SK-N-SH (cell line): ENCODE results near the gene SDSL. TPM values are rescaled to one million over a fixed set of nuclear protein-coding genes. Genes with fewer than 3 reads are reported as not detected.

Experiments used
- CTCF ChIA-PET: fragments of 300-600, 350-600 bp; formaldehyde crosslinking; extraction: SDS; loops from one replicate; lab custom pipeline; 2021; lab: Yijun Ruan, JAX
- POLR2A ChIA-PET: fragments of 350-600 bp; sonication (Branson Sonifier 250); formaldehyde crosslinking; extraction: SDS; loops from one replicate; lab custom pipeline; 2020; ENCODE audit warnings: antibody characterized with exemption, inconsistent platforms; lab: Yijun Ruan, JAX
- DNase-seq: peaks from one replicate; pipeline ENCODE4 v3.0.0; 2012
- H2AFZ ChIP-seq: fragments of 200-600 bp; sonication (generic); 2 replicates; pipeline ENCODE4 v1.8.1; 2016; ENCODE audit warnings: antibody characterized with exemption, mild to moderate bottlenecking, low read depth
- H3F3A ChIP-seq: fragments of 200-600 bp; sonication (generic); replicated peaks from 2 replicates; pipeline ENCODE3; 2016; ENCODE audit warnings: antibody characterized with exemption, mild to moderate bottlenecking; ENCODE audit not compliant: insufficient read depth
- H3K27ac ChIP-seq, 2 experiments: fragments of 200-500 bp in 1 of 2; fragments of 200-600 bp in 1 of 2; sonication (Bioruptor generic) in 1 of 2; sonication (generic), shearing (Covaris generic) in 1 of 2; 2 replicates each; pipeline versions ENCODE4 v1.5.1 to v1.6.1; 2014 to 2016; ENCODE audit warnings: low read depth in 2 of 2, inconsistent platforms in 1 of 2, low read length in 1 of 2, mild to moderate bottlenecking in 1 of 2, mixed read lengths in 1 of 2
- H3K27me3 ChIP-seq: fragments of 200-600 bp; sonication (generic), shearing (Covaris generic); 2 replicates; pipeline ENCODE4 v1.6.1; 2016; ENCODE audit warnings: mixed run types; ENCODE audit not compliant: insufficient read depth
- H3K36me3 ChIP-seq, 2 experiments: fragments of 200-500 bp in 1 of 2; fragments of 200-600 bp in 1 of 2; sonication (Bioruptor generic) in 1 of 2; sonication (generic) in 1 of 2; replicated peaks in 1 of 2; 2 replicates each; pipeline versions ENCODE3 to v1.5.1; 2014 to 2016; ENCODE audit warnings: low read length in 1 of 2, mild to moderate bottlenecking in 1 of 2; ENCODE audit not compliant: insufficient read depth in 2 of 2, control insufficient read depth in 1 of 2
- H3K4me1 ChIP-seq, 2 experiments: fragments of 200-500 bp in 1 of 2; fragments of 200-600 bp in 1 of 2; sonication (Bioruptor generic) in 1 of 2; sonication (generic), shearing (Covaris generic) in 1 of 2; 2 replicates each; pipeline versions ENCODE4 v1.5.1 to v1.6.1; 2014 to 2016; ENCODE audit warnings: low read depth in 1 of 2, low read length in 1 of 2, mixed run types in 1 of 2; ENCODE audit not compliant: insufficient read depth in 2 of 2, control insufficient read depth in 1 of 2
- H3K4me2 ChIP-seq: fragments of 200-600 bp; sonication (generic), shearing (Covaris generic); 2 replicates; pipeline ENCODE4 v1.6.1; 2017; ENCODE audit warnings: mixed run types
- H3K4me3 ChIP-seq, 2 experiments: fragments of 200-500 bp in 1 of 2; fragments of 200-600 bp in 1 of 2; sonication (Bioruptor generic) in 1 of 2; sonication (generic), shearing (Covaris generic) in 1 of 2; 2 replicates each; pipeline versions ENCODE4 v1.5.1 to v1.8.1; 2014 to 2016; ENCODE audit warnings: low read depth in 2 of 2, inconsistent platforms in 1 of 2, low read length in 1 of 2, mild to moderate bottlenecking in 1 of 2, mixed read lengths in 1 of 2, moderate library complexity in 1 of 2
- H3K79me2 ChIP-seq: fragments of 200-600 bp; sonication (generic); 2 replicates; pipeline ENCODE4 v1.8.1; 2017; ENCODE audit warnings: mild to moderate bottlenecking; ENCODE audit not compliant: insufficient read depth
- H3K9ac ChIP-seq: fragments of 200-600 bp; sonication (generic); 2 replicates; pipeline ENCODE4 v1.6.1; 2017; ENCODE audit warnings: mixed run types
- H3K9me2 ChIP-seq: fragments of 200-600 bp; sonication (generic); 2 replicates; pipeline ENCODE4 v1.6.1; 2017; ENCODE audit warnings: mixed run types
- H3K9me3 ChIP-seq: fragments of 200-600 bp; sonication (generic); 2 replicates; pipeline ENCODE4 v1.6.1; 2017; ENCODE audit warnings: mixed run types, mild to moderate bottlenecking, moderate library complexity
- H4K20me1 ChIP-seq: fragments of 200-600 bp; sonication (generic); 2 replicates; pipeline ENCODE4 v1.6.1; 2017; ENCODE audit warnings: mild to moderate bottlenecking, mixed run types; ENCODE audit not compliant: insufficient read depth
- CHD2 ChIP-seq: fragments of 150-350 bp; IDR thresholded peaks from 2 replicates; pipeline ENCODE4 v1.6.1; 2018; ENCODE audit warnings: low read length; ENCODE audit not compliant: partially characterized antibody
- ELF1 ChIP-seq: IDR thresholded peaks from 2 replicates; pipeline ENCODE4 v1.4.0; 2012
- GATA2 ChIP-seq: sonication (generic); formaldehyde crosslinking; IDR thresholded peaks from 2 replicates; pipeline ENCODE4 v1.5.0; 2020; ENCODE audit warnings: mild to moderate bottlenecking, missing genetic modification reagents
- JUND ChIP-seq: IDR thresholded peaks from 2 replicates; pipeline ENCODE4 v1.4.0; 2012
- MAX ChIP-seq: IDR thresholded peaks from 2 replicates; pipeline ENCODE4 v1.4.0; 2012; ENCODE audit warnings: low read depth
- MEF2A ChIP-seq: IDR thresholded peaks from 2 replicates; pipeline ENCODE4 v1.4.0; 2012; ENCODE audit warnings: low read depth, borderline replicate concordance
- NFIC ChIP-seq: IDR thresholded peaks from 2 replicates; pipeline ENCODE4 v1.4.0; 2012; ENCODE audit warnings: borderline replicate concordance
- RCOR1 ChIP-seq: fragments of 150-350 bp; IDR thresholded peaks from 2 replicates; pipeline ENCODE4 v1.6.1; 2017; ENCODE audit warnings: antibody characterized with exemption, low read length
- REST ChIP-seq: IDR thresholded peaks from 2 replicates; pipeline ENCODE4 v1.6.1; 2012; ENCODE audit warnings: mild to moderate bottlenecking, low read depth, low read length, moderate library complexity
- SIN3A ChIP-seq: IDR thresholded peaks from 2 replicates; pipeline ENCODE4 v1.6.1; 2012; ENCODE audit warnings: low read depth, mild to moderate bottlenecking, low read length, moderate library complexity, borderline replicate concordance
- SMC3 ChIP-seq: IDR thresholded peaks from 2 replicates; pipeline ENCODE4 v1.6.1; 2012; ENCODE audit warnings: low read depth, low read length, improper control_type of control experiment
- TAF1 ChIP-seq: IDR thresholded peaks from 2 replicates; pipeline ENCODE4 v1.6.1; 2012; ENCODE audit warnings: low read depth, mild to moderate bottlenecking, low read length, moderate library complexity, borderline replicate concordance
- TEAD4 ChIP-seq: IDR thresholded peaks from 2 replicates; pipeline ENCODE4 v1.4.0; 2012; ENCODE audit warnings: mild to moderate bottlenecking, borderline replicate concordance; ENCODE audit not compliant: insufficient read depth
- USF1 ChIP-seq: IDR thresholded peaks from 2 replicates; pipeline ENCODE4 v1.4.0; 2012; ENCODE audit warnings: low read depth, borderline replicate concordance
- USF2 ChIP-seq: fragments of 150-350 bp; IDR thresholded peaks from 2 replicates; pipeline ENCODE4 v1.6.1; 2017; ENCODE audit warnings: antibody characterized with exemption, low read length, low read depth, borderline replicate concordance
- YY1 ChIP-seq: IDR thresholded peaks from 2 replicates; pipeline ENCODE4 v1.4.0; 2012; ENCODE audit warnings: low read depth, mild to moderate bottlenecking
- ZBTB33 ChIP-seq: IDR thresholded peaks from 2 replicates; pipeline ENCODE4 v1.4.0; 2012; ENCODE audit warnings: low read depth, borderline replicate concordance
- WGBS: methylation state at CpG from one replicate; pipeline ENCODE4 v1.1.6; 2017; ENCODE audit warnings: low lambda C conversion rate; 5-methylcytosine and 5-hydroxymethylcytosine counted together
- polyA plus RNA-seq, 3 experiments: library from polyadenylated mRNA; depleted of rRNA; stranded (reverse); fragments of >200 nt; gene quantifications; 2 replicates each; pipeline ENCODE4 v1.2.3, GENCODE V29; 2012

SDSL gene
- polyA plus RNA-seq, 1 of the 3 experiments (the other 2 are of a cell fraction) = 33.7 TPM

GRCh38 chr12:113403435-113404415 lies 18.5 kb upstream of the SDSL start, which contains the start of gene SDS:
Gene SDS (minus strand): TSS chr12:113403887. CDS start chr12:113399708, 4,179 bp downstream.
- ChIA-PET CTCF (interaction anchor here (0.8 to 2.2 kb wide), 3 partner anchors 22 to 58 kb away, joined by 3 to 6 read pairs (median 4); no protein-coding TSS in a partner anchor), POLR2A (no interaction called here)
- Histone ChIP-seq H2AFZ (no peak within 1 kb of the TSS), H3K4me3 (no peak within 1 kb of the TSS), H3K79me2 (no peaks in the 10 kb centered on the region), H3K9me3 (no peaks in the 10 kb centered on the region), H3K36me3 (no peaks in the 10 kb centered on the region), H3K4me2 (no peak within 1 kb of the TSS), H3K27me3 (no peaks in the 10 kb centered on the region), H3K4me1 (no peaks in the 10 kb centered on the region; a peak in 1 of 4 replicates), H3F3A (no peaks in the 10 kb centered on the region), H3K9ac (no peak within 1 kb of the TSS), H3K9me2 (no peaks in the 10 kb centered on the region), H3K27ac (no peak within 1 kb of the TSS), H4K20me1 (no peaks in the 10 kb centered on the region)
- peak; percentile 63 for DNase-seq
- 59% methylated on average over 14 of the region's 14 CpGs for WGBS
- TF ChIP-seq ZBTB33 (no peak), TAF1 (no peak), MEF2A (no peak), YY1 (no peak), ELF1 (no peak), NFIC (no peak; the same call in 1 of the 2 replicates), CHD2 (no peak), SIN3A (no peak), TEAD4 (no peak), MAX (no peak), RCOR1 (no peak), USF1 (no peak)

- no peak overlapping the region for H3K4me3 ChIP-seq
- H3K9me3 ChIP-seq = no peaks in the 10 kb centered on the region
- no peaks in the 10 kb centered on the region for H3K27me3 ChIP-seq
- no peaks in the 10 kb centered on the region for H3K79me2 ChIP-seq
- WGBS = 89% methylated on average over 3 of the region's 3 CpGs
- no peaks in the 10 kb centered on the region for H3K36me3 ChIP-seq
- ChIA-PET CTCF (interaction anchor here (1.9 kb wide), 1 partner anchor 20 kb away, joined by 6 read pairs; no protein-coding TSS in a partner anchor), POLR2A (no interaction called here)
- no peak overlapping the region for H3K4me2 ChIP-seq
- H3F3A ChIP-seq = no peaks in the 10 kb centered on the region
- no peaks in the 10 kb centered on the region for H4K20me1 ChIP-seq
- no peak overlapping the region for H3K27ac ChIP-seq
- no peak overlapping the region for H3K9ac ChIP-seq
- no peaks in the 10 kb centered on the region for H3K9me2 ChIP-seq
- H3K4me1 ChIP-seq = no peaks in the 10 kb centered on the region; a peak in 1 of 4 replicates
- no peak overlapping the region for H2AFZ ChIP-seq
- DNase-seq = no peak
- no peak for TF ChIP-seq RCOR1
- no peak for TF ChIP-seq SIN3A
- TF ChIP-seq USF2 = no peak
- TF ChIP-seq SMC3 = no peak
- no peak for TF ChIP-seq REST
- no peak for TF ChIP-seq YY1
- TF ChIP-seq TEAD4 = no peak
- TF ChIP-seq GATA2 (CRISPR knock-in tag) = no peak
- no peak for TF ChIP-seq JUND
These were observed 16.5 kb upstream of the SDSL start for GRCh38 chr12:113405694-113406093.
